AG09309 (cell line): ENCODE results near the gene AAGAB.
"Not testable (repeated sequence)": the region's sequence is repeated elsewhere in the genome, so short reads cannot be mapped to it uniquely, and the experiment has no call there.

ENCODE experiments used
- DNase-seq: peaks from one replicate; pipeline ENCODE4 v3.0.0-alpha.2; 2010; ENCODE audit warnings: low read depth
- H3K4me3 ChIP-seq: 2 replicates; pipeline ENCODE4 v1.5.1; 2011; ENCODE audit warnings: mild to moderate bottlenecking, low read depth, low read length, moderate library complexity; ENCODE audit not compliant: control insufficient read depth
- TF ChIP-seq, protein P1 (sequence below): IDR thresholded peaks from 2 replicates; pipeline ENCODE4 v1.5.1; 2011; ENCODE audit warnings: mild to moderate bottlenecking, low read depth, low read length, inconsistent platforms; ENCODE audit not compliant: insufficient read depth, control insufficient read depth; ENCODE audit errors: missing control alignments

AAGAB gene

DNA sequence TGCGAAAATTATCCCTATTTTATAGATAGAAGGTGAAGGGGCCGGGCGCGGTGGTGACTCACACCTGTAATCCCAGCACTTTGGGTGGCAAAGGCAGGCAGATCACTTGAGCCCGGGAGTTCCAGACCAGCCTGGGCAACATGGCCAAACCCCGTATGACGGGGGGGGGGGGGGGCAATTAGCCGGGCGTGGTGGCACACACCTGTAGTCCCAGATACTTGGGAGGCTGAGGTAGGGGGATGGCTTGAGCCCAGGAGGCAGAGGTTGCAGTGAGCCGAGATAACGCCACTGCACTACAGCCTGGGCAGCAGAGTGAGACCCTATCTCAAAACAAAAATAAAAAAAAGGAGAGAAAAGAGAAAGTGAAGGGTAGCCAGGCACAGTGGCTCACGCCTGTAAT, 1.4 kb downstream of the AAGAB start:
- H3K4me3 ChIP-seq, result peak overlapping the region; percentile 67
- TF ChIP-seq, protein P1, sequence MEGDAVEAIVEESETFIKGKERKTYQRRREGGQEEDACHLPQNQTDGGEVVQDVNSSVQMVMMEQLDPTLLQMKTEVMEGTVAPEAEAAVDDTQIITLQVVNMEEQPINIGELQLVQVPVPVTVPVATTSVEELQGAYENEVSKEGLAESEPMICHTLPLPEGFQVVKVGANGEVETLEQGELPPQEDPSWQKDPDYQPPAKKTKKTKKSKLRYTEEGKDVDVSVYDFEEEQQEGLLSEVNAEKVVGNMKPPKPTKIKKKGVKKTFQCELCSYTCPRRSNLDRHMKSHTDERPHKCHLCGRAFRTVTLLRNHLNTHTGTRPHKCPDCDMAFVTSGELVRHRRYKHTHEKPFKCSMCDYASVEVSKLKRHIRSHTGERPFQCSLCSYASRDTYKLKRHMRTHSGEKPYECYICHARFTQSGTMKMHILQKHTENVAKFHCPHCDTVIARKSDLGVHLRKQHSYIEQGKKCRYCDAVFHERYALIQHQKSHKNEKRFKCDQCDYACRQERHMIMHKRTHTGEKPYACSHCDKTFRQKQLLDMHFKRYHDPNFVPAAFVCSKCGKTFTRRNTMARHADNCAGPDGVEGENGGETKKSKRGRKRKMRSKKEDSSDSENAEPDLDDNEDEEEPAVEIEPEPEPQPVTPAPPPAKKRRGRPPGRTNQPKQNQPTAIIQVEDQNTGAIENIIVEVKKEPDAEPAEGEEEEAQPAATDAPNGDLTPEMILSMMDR, result no peak
- no peak for DNase-seq

DNA sequence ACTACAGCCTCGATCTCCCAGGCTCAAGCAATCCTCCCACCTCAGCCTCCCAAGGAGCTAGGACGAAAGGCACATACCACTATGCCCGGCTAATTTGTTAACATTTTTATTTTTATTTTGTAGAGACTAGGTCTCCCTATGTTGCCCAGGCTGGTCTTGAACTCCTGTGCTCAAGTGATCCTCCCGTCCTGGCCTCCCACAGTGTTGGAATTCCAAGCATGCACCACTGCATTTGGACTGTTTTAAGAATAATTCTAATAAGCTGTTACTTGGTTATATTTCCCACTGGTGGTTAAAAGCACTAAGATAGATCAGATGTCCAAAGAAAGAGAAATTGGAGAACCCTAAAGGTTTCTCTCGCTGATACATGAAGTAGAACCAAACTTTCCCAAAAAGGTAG, 3.1 kb downstream of the AAGAB start:
- H3K4me3 ChIP-seq, result no peak overlapping the region
- no peak for DNase-seq
- TF ChIP-seq, protein P1, result no peak

DNA sequence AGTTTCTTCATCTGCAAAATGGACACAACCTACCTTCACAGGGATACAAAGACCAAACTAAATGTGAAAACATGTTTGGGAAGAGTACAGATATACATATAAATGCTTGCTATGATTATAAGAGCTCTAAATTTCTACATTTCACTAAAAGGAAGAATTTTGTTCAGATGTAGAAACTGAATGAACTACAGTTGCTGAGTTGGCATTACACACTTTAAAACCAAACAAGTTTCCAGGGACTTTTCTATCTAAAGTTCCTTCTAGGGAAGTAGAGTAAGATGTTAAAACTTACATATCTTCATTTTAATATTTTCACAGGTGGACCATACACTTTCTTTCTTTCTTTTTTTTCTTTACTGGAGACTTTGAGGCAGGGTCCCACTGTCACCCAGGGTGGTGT, 4.6 kb downstream of the AAGAB start:
- TF ChIP-seq, protein P1, result no peak
- no peak overlapping the region for H3K4me3 ChIP-seq
- DNase-seq, result no peak

DNA sequence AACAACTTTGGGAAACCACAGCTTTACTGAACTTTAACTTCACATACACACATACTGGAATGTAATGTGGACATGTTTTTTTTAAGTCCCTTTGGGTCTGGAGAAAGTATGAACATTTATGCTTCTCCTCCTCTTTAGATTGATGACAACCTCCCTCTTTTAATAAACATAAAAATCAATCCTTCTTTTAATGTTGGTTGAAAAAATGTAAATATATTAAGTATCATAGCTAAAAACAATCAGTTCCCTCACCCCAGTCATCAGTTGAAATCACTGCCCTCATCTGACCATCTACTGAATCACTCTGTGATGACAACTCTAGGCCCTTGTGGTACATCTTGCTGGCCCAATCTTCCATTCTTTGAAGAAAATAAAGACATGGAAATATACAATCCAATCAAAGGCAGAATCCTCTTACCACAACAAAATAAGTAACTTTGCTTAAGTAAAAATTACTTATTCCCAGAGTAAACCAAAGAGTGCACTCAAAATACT, 6.4 kb downstream of the AAGAB start:
- DNase-seq, result no peak
- H3K4me3 ChIP-seq, result no peak overlapping the region
- TF ChIP-seq, protein P1, result no peak

DNA sequence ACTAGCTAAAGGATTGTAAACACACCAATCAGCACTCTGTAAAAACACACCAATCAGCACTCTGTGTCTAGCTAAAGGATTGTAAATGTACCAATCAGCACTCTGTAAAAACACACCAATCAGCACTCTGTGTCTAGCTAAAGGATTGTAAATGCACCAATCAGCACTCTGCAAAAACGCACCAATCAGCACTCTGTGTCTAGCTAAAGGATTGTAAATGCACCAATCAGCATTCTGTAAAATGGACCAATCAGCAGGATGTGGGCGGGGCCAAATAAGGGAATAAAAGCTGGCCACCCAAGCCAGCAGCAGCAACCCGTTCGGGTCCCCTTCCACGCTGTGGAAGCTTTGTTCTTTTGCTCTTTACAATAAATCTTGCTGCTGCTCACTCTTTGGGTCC, 7.9 kb downstream of the AAGAB start:
- not testable (repeated sequence) for DNase-seq, H3K4me3 ChIP-seq

DNA sequence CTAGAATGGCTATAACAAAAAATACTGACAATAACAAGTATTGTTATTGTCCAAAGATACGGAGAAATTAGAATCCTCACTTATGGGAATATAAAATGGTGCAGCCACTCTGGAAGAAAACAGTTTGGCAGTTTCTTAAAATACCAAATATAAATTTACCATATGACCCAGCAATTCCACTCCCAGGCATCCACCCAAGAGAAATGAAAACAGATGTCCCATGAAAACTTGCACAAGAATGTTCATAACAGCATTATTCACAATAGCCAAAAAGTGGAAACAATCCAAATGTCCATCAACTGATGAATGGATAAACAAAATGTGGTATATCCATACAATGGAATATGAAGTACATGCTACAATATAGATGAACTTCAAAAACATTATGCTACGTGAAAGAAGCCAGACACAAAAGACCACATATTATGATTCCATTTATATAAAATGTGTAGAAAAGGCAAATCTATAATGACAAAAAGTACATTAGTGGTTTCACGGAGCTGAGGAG, 9.4 kb downstream of the AAGAB start:
- no peak overlapping the region for H3K4me3 ChIP-seq
- DNase-seq, result no peak
- TF ChIP-seq, protein P1, result no peak

DNA sequence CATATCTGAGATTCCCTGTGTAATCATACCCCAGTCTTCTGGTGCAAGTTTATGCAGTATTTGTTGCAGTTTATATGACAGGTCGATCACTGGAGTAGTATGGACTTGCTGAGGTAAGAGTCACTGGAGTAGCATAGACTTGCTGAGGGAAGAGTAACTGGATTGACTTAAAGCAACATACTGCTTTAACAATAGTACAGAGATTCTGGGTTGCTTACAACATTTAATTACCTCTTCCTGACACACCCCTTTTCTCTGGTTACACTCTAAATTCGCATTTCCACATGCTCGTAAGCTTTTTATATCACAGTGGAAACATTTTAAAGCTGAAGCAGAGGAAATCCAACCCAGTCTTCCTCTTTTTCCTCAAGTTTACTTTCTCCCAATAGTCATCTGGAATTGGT, 11.8 kb downstream of the AAGAB start:
- TF ChIP-seq, protein P1, result no peak
- DNase-seq, result peak; percentile 27
- H3K4me3 ChIP-seq, result no peak overlapping the region
